ENCODE data around the gene MKX.

The MKX gene

GRCh38 chr10:27748601-27749000, 3.0 kb upstream of the MKX start:
- in situ Hi-C loops (cut with MboI; ENCODE audit: low sequenced_read_pairs, unreplicated experiment) = no loop called here
- TF ChIP-seq CTCF (IDR thresholded peaks at IDR 0.05; ENCODE audit: borderline replicate concordance, control extremely low read depth, extremely low read depth, insufficient read depth, missing control alignments) = no peak

GRCh38 chr10:27747096-27747451, 1.5 kb upstream of the MKX start:
- in situ Hi-C loops (cut with MboI; ENCODE audit: low sequenced_read_pairs, unreplicated experiment) = no loop called here
- no peak for DNase-seq (ENCODE audit: low spot score)
- no peak for TF ChIP-seq CTCF (IDR thresholded peaks at IDR 0.05; ENCODE audit: borderline replicate concordance, control extremely low read depth, extremely low read depth, insufficient read depth, missing control alignments)

More at GRCh38 chr10:27748601-27749000, 3.0 kb upstream of the MKX start:
- no peak for DNase-seq (ENCODE audit: low spot score)

- TF ChIP-seq CTCF (IDR thresholded peaks at IDR 0.05; ENCODE audit: borderline replicate concordance, control extremely low read depth, extremely low read depth, insufficient read depth, missing control alignments) = no peak
- in situ Hi-C loops (cut with MboI; ENCODE audit: low sequenced_read_pairs, unreplicated experiment) = no loop called here
- DNase-seq (ENCODE audit: low spot score) = peak; percentile 8
These were observed 927 bp upstream of the MKX start for GRCh38 chr10:27746397-27747095.

GRCh38 chr10:27744802-27745731, 552 bp downstream of the MKX start:
- no peak for TF ChIP-seq CTCF (IDR thresholded peaks at IDR 0.05; ENCODE audit: borderline replicate concordance, control extremely low read depth, extremely low read depth, insufficient read depth, missing control alignments)
- in situ Hi-C loops (cut with MboI; ENCODE audit: low sequenced_read_pairs, unreplicated experiment) = no loop called here
- DNase-seq (ENCODE audit: low spot score) = peak; percentile 32

GRCh38 chr10:27743877-27744801, 1.5 kb downstream of the MKX start:
- in situ Hi-C loops (cut with MboI; ENCODE audit: low sequenced_read_pairs, unreplicated experiment) = no loop called here
- peak; percentile 28 for DNase-seq (ENCODE audit: low spot score)
- TF ChIP-seq CTCF (IDR thresholded peaks at IDR 0.05; ENCODE audit: borderline replicate concordance, control extremely low read depth, extremely low read depth, insufficient read depth, missing control alignments) = no peak

All from GM13976 (cell line).